Stimulated activated CD8-positive, alpha-beta memory T cell treated with anti-CD3 and anti-CD28 coated beads, Interleukin-7, amount 100 ng/mL, for 24 hours (primary cell): ENCODE measurements around the gene ACADM.
"Not testable (repeated sequence)": the region's sequence is repeated elsewhere in the genome, so short reads cannot be mapped to it uniquely, and the experiment has no call there.

Experiments
- DNase-seq: peaks from one replicate; pipeline ENCODE4 v3.0.0-alpha.2; 2020; ENCODE audit warnings: low read depth

Gene ACADM

DNA sequence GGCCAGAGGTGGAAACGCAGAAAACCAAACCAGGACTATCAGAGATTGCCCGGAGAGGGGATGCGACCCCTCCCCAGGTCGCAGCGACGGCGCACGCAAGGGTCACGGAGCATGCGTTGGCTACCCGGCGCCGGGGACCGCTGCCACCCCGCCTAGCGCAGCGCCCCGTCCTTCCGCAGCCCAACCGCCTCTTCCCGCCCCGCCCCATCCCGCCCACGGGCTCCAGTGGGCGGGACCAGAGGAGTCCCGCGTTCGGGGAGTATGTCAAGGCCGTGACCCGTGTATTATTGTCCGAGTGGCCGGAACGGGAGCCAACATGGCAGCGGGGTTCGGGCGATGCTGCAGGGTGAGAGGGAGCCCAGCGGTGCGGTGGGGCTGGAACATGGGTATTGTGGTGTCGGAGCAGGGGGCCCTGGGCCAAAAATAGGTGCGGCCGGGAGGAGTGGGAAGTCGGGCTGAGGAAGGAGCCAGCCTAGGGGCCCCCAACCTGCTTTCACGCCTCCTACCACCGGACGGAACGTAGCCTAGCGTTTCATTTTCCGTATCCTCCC, at the start of gene ACADM:
ACADM (plus strand) TSS at position 238 of the 551 bp plus-strand sequence; CDS start at position 317, 79 bp downstream.
- peak; percentile 79 for DNase-seq

DNA sequence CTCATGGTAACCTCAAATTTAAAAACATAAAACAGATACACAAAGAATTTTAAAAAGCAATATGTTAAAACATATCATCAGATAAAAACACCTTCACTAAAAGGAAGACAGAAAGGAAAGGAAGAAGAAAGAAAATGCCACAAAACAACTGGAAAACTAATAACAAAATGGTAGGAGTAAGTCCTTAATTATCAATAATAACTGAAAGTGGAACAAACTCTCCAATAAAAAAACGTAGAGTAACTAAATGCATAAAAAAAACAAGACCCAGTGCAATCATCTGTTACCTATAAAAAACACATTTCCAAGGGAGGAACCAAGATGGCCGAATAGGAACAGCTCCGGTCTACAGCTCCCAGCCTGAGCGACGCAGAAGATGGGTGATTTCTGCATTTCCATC, 47.1 kb upstream of the ACADM start:
- DNase-seq = no peak

DNA sequence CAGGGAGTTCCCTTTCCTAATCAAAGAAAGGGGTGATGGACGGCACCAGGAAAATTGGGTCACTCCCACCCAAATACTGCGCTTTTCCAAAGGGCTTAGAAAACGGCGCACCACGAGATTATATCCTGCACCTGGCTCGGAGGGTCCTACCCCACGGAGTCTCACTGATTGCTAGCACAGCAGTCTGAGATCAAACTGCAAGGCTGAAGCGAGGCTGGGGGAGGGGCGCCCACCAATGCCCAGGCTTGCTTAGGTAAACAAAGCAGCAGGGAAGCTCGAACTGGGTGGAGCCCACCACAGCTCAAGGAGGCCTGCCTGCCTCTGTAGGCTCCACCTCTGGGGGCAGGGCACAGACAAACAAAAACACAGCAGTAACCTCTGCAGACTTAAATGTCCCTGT, 46.5 kb upstream of the ACADM start:
- not testable (repeated sequence) for DNase-seq

DNA sequence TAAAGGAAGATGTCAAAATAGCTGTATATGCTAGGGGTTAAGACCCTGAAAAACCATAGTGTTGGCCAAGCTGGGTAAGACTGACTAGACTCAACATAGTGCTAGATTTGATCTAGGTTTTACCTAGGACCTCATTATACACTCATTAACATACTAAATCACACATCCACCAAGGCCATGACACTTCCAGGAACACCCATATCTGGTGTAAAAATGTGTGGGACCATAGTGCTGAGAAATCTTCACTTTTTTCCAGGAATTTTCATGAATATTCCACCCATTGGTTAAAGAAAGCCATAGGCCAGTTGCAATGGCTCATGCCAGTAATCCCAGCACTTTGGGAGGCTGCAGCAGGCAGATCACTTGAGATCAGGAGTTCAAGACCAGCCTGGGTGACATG, 34.0 kb upstream of the ACADM start:
- DNase-seq = no peak

DNA sequence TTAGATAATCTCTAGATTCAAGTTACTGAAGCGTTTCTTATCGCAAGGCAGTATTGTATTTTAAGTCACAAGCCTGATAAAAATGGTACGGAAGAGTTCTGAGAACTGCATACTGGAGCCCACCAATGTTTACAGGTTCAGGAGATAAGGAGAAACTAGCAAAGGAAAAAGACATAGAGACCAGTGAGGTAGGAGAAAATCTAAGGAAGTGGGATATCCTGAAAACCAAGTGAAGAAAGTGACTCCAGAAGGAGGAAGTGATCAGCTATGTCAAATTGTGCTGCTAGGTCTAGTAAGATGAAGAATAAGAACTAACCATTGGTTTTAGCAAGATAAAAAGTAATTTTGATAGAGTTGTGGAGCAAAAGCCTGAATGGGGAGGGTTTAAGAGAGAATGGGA, 31.0 kb upstream of the ACADM start:
- no peak for DNase-seq

DNA sequence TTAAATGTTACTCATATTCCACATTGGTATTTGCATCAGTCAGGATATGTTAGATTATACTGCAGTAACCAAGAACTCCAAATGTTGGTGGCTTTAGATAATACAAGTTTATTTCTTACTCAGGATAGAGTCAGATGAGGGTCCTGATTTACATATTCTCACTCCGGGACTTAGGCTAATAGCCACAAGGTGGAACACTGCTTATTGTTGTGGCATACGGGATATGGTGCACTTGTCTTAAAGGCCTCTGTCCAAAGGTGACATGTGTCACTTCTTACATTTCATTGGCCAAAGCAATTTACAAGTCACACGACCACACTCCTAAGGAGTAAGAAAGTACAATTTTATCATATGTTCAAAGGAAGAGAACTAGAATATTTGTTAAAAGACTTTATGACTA, 28.5 kb upstream of the ACADM start:
- no peak for DNase-seq

DNA sequence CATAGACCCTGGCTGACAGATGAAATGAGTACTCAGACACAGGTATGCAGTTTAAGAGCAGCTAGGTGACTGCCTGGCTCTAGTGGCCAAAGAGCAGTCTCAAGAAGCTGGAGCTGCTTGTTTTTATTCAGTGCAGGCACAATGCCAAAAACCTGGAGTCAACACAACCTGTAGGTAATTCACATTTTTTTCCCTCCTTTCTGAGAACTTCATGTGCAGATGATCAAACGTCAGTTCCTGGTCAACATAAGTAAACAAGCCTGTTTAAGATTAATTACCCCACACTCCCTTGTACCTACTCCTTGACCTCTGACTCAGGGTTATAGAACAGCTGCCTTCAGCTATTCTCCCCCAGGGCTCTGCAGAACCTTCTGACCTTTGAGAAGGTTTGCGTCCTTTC, 17.3 kb upstream of the ACADM start:
- DNase-seq = no peak

DNA sequence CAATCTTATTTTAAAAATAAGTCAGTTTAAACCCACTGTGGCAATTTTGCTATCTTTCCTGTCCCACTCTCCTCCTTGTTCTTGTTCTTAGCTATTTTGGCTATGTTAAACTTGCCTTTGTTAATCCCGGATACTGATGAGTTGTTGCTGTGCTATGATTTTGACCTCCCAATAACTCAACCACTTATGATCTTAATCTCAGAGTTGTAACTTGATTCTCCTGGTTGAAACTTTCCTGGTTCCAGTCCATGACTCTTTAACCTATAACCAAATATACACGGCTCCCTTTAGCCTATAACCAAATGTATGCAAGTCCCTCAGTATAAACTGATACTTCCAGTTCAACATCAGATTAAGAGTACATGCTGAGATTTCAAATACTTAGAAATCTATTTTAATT, 15.6 kb upstream of the ACADM start:
- DNase-seq = no peak

DNA sequence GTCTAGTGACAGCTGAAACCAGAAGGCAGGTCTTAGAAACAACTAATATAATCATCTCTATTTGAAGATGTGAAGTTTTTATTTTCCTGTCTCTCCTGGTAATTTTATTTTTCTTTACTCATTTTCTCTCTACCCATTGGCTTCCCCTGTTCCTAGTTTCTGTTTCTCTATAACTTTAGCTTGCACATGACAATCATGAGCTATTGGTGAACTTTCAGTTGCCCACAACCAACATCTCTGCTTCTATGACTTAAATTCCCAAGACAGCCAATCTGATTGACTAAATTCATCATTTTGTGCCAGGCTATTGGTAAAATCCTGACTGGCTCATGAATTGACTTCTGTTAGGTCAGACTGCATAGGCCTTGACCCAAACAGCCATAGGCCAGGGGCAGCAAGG, 13.7 kb upstream of the ACADM start:
- no peak for DNase-seq

DNA sequence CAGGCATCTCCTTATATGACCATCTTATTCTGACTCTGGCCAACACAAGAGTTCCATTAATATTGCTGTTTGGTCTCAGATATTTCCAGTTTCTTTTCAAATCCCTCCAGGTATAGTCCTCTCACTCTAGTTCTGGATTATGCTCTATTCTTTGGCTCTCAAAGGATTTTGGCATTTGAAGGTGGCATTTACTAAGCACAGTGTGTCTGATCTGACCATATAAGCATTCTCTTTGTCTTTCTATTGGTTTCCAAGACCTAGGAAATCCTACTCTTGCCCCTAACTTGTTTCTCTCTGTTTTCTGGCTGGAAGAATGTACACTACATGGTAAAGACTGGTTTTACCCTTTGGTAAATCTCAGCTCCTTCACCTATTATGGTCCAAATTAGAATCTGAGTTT, 12.7 kb upstream of the ACADM start:
- no peak for DNase-seq

DNA sequence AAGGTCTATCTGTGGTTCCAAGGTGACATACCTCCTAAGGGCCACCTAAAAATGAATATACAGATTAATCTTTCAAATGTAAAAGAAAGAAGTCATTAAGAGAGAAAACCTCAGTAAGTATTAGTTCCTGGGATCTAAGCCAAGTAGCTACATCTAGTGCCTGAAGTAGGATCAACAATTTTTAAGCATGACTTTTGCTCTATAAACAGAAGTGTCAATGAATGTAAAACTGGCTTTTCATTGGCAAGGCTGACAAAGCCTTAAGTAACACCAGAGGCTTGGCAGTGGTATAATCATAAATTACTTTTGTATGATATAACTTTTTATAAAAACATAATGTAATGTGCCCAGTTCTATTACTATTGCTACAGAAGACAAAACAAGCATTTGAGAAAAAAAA, 12.2 kb upstream of the ACADM start:
- DNase-seq = no peak

DNA sequence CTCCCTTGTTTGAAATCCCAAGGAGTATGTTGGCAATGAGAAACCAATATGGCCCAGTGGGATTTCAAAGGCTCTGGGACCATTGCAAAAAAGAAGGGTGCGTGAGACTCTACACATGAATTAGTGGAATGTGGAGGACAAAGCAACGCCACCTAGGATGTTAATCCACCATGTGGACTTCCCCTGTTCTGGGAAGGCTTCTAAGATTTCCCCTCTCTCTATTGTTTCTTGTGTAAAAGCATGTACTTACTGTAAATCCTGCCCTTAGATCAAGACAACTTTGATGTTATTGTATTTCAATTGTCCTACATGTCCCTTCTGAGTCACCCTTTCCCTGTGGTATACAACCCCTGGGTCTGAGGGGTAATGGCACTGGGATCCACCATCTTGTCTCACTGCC, 4.7 kb upstream of the ACADM start:
- no peak for DNase-seq

DNA sequence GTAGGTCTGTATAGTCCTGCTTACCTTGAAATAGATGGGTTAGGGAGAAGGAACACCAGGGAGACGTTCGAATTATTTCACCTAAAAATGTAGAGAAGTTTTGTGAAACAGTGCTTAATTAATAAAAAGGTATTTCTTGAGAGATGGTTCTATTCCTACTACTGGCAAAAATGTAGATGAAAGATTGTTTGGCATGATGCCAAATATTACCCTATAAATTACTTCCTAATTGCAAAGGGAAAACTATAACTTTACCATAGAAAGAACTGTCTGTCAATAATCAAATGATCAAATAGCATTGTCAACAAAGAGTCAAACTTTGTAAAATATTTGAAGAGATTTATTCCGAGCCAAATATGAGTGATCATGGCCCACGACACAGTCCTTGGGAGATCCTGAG, 4.2 kb upstream of the ACADM start:
- DNase-seq = no peak

DNA sequence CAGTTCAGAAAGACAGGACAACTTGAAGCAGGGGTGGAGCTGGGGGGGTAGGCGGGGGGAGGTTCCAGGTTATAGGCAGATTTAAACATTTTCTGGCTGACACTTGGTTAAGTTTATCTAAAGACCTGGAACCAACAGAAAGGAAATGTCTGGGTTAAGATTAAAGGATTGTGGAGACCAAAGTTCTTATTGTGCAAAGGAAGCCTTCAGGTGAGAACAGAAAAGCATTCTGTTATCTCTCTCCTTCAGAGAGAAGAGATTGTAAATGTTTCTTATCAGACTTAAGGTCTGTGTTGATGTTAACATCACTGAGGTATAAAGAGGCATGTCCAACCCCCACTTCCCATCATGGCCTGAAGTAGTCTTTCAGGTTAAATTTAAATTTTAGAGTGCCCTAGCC, 3.7 kb upstream of the ACADM start:
- no peak for DNase-seq

DNA sequence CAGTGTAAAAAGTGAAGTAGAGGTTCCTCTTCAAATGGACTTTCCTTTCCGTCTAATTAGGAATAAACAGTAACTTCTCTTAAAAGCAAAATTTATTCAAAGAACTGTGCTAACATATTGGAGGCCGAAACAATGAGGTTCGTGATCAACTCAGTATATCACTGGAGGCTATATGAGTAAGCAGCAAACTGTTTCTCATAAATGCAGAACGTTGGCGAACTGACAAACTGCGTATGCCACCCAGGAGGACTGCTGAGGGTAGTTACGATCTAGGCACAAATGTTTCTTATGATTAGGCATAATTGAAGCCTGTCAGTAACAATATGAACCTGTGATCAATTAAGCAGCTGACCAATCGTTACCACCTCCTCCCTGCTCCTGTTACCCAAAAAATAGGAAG, 2.3 kb upstream of the ACADM start:
- DNase-seq = not testable (repeated sequence)

DNA sequence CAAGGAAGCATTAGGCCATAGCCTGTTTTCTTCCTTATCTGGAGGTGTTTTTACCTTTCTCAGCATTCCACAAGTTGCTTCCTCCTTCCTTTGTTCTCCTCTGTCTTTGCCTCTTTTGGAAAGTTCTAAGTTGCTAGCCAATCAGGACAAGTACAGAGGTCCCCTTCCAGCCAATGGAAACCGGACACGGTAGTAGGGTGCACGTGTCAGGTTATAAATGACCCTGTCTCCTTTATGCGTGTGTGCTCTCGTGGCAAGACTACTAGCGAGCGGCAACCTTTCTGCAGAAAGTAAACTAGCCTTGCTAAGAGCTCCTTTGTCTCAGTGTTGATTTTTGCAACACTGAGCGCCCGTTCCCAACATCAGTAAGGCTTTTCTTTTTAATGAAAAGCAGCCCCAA, 1.5 kb upstream of the ACADM start:
- no peak for DNase-seq

DNA sequence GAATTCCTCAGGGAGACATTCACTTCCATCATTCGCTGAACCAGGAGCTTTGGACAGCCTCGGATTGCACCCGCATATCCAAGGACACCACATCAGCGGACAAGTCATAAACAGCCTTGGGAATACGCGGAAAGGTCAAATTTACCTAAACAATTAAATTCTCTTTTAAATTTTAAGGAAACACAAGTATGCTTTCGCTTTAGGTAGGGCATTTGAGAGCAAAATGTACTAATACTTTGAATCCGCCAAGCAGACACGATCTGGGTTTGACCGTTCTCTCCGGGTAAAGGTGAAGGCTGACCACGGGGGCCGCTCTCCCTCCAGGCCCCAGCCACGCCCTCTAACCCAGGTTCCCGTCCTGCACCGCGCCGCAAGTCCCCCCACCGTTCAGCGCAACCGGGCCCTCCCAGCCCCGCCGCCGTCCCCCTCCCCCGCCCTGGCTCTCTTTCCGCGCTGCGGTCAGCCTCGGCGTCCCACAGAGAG, 479 bp upstream of the ACADM start:
- DNase-seq = peak; percentile 66

DNA sequence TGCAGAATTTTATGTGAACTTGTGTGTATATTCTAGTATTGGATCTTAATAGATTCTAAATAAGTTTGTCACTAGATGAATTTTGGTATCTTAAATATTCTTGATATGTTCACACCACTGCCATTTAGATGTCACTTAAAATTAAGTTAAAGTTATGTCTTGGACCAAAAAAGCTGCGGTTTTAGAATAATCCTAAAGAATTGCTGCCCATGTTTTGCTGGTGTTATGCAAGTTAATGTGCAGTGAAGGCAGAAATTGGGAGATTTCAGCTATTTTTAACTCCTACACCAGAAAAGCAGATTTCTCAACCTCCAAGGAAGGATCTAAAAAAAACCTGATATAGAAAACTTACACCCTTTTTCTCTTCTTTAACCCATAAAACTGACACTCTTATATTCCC, 757 bp downstream of the ACADM start:
- no peak for DNase-seq

DNA sequence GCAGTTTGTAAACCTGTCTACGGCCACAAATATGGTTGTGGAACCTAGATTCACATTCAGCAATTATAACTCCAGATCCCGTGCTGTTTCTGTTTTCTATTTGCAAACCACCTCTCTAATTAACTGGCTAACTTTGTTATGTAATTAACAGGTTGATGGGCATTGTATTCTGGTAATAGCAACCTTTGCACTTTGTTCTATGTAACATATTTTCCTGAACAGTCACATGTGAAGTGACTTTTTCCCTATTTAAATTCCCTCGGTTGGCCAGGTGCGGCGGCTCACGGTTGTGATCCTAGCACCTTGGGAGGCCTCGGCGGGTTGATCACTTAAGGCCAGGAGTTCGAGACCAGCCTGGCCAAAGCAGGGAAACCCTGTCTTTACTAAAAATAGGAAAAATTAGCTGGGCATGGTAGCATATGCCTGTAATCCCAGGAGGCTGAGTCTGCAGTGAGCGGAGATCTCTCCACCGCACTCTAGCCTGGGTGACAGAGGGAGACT, 1.4 kb downstream of the ACADM start:
- no peak for DNase-seq

DNA sequence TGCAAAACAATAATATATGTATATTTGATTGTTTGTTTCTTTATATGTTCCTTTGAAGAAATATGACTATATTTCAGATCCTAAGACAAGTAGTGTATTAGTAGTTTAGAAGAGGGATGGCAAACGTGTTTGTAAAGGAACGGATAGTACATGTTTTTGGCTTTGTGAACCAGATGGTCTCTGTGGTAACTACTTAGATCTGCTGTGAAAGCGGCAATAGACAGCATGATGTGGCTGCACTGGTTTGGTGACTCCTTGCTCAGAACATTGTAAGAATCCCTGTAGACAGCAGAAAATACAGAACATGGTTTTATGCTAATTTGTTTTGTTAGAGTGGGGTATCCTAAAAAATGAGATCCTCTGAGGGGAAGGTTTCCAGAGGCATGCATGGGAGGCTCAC, 3.1 kb downstream of the ACADM start:
- no peak for DNase-seq

DNA sequence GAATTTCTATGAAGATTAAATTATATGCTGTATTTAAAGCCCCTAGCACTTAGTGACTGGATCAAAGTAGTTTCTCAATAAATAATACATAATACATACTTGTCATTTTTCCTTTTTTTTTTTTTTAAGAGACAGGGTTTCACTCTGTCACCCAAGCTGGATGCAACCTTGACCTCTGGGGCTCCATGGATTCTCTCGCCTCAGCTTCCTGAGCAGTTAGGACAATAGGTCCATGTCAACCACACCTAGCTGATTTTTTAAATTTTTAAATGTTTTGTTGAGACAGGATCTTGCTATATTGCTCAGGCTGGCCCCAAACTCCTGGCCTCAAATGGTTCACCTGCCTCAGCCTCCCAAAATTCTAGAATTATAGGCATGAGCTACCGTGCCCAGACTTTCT, 5.9 kb downstream of the ACADM start:
- DNase-seq = no peak

DNA sequence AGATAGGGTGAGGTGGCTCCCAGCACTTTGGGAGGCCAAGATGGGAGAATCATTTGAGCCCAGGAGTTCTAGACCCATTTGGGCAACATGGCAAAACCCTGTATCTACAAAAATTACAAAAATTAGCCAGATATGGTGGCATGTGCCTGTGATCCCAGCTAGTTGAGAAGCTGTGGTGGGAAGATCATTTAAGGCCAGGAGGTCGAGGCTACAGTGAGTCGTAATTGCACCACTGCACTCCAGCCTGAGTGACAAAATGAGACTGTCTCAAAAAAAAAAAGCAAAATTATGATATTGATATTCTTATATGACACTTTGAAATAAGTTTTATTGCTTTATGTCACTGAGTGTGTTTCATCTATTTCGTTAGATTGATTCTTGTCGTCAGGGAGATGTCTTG, 7.4 kb downstream of the ACADM start:
- no peak for DNase-seq

DNA sequence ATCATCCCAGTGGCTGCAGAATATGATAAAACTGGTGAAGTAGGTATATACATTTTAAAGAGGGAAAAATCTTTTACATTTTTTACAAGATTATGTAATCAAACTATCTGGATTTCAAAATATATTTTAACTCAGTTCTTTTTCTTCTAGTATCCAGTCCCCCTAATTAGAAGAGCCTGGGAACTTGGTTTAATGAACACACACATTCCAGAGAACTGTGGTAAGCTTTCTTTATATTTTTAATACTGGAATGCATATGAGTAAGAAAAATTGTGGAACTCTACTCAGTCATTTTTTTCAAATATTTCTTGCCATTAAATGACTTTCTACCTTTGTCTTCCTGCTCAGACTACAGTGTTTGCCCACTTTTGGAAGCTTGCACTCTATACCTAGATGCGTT, 8.2 kb downstream of the ACADM start:
- no peak for DNase-seq

DNA sequence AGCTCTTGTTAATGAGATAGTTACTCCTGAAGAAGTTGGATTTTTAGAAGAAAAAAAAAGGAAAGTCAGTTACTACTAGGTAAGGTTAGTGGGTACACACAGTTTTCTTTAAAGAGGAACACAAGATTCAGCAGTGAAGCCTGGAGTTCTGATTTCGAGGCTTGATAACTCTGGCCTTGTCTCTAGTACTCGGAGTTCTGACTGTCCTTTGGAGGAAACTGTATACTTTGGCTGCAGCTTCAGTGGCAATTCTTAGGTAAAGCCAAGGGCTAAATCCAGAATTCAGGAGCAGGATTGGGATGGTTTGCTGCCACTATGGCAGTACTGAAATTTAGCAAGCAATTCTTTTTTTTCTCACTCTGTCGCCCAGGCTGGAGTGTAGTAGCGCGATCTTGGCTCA, 9.2 kb downstream of the ACADM start:
- no peak for DNase-seq

DNA sequence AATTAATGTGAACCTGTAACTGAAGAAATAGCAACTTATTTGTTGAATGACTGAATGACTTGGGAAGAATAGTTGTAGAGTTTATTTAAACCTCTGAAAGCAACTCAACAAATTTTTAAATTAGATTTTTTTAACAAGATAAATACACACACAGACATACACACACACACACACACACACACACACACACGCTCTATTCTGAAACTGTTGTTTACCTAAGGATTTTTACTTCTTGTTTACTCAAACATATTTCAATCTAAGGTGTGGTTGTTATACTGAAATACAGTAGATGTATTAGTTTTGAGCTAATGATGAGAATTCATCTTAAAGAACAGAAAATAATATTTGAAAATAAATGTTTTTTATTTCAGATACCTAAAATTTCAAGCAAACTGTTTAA, 11.5 kb downstream of the ACADM start:
- no peak for DNase-seq
